ENCODE data around the gene FGD4. TPM values are rescaled to one million over a fixed set of nuclear protein-coding genes. Genes with fewer than 3 reads are reported as not detected.

Gene FGD4
- total and polyA plus RNA-seq, 7 donors: 7.8 to 19.1 (median 11.3) TPM

- no peaks in the 10 kb centered on the region for H3K36me3 ChIP-seq
- TF ChIP-seq CTCF (IDR thresholded peaks at IDR 0.05) (no peak), POLR2A (IDR thresholded peaks at IDR 0.05) (no peak), EP300 (IDR thresholded peaks at IDR 0.05) (no peak), POLR2AphosphoS5 (IDR thresholded peaks at IDR 0.05) (no peak)
Measured at GRCh38 chr12:32546272-32546671, 146.9 kb downstream of the FGD4 start.

GRCh38 chr12:32548691-32549281 is 149.4 kb downstream of the FGD4 start:
- no peaks in the 10 kb centered on the region for H3K36me3 ChIP-seq
- intact Hi-C loops (cut with DNase I): no loop called here
- DNase-seq: no peak
- H3K27me3 ChIP-seq: no peaks in the 10 kb centered on the region
- peak overlapping the region; percentile 27 to 63 (median 44) for H3K27ac ChIP-seq
- TF ChIP-seq POLR2AphosphoS5 (IDR thresholded peaks at IDR 0.05): no peak
- no peak for TF ChIP-seq CTCF (IDR thresholded peaks at IDR 0.05)
- no peak for TF ChIP-seq POLR2A (IDR thresholded peaks at IDR 0.05)
- TF ChIP-seq EP300 (IDR thresholded peaks at IDR 0.05): no peak
- no peaks in the 10 kb centered on the region for H3K9me3 ChIP-seq
- peaks cover 0 to 13% (median 9%) of the 10 kb centered on the region in 4 donors for H3K4me1 ChIP-seq
- no peak overlapping the region for H3K4me3 ChIP-seq
- 78 to 79% methylated on average over 6 of the region's 6 CpGs for WGBS, 2 donors

More at GRCh38 chr12:32546272-32546671, 146.9 kb downstream of the FGD4 start:
- H3K9me3 ChIP-seq: no peaks in the 10 kb centered on the region
- no peak for DNase-seq
- no peak overlapping the region for H3K27ac ChIP-seq
- H3K4me1 ChIP-seq: peaks cover 0 to 17% (median 15%) of the 10 kb centered on the region in 4 donors
- intact Hi-C loops (cut with DNase I): no loop called here
- 63 to 77% methylated on average over 2 of the region's 2 CpGs for WGBS, 2 donors
- H3K27me3 ChIP-seq: no peaks in the 10 kb centered on the region
- H3K4me3 ChIP-seq: no peak overlapping the region

GRCh38 chr12:32549675-32550079 is 150.3 kb downstream of the FGD4 start:
- DNase-seq: no peak
- WGBS, 2 donors: 64 to 76% methylated on average over 8 of the region's 8 CpGs
- H3K36me3 ChIP-seq: no peaks in the 10 kb centered on the region
- H3K27me3 ChIP-seq: no peaks in the 10 kb centered on the region
- intact Hi-C loops (cut with DNase I): no loop called here
- H3K4me1 ChIP-seq: peaks cover 0 to 13% (median 9%) of the 10 kb centered on the region in 4 donors
- peak overlapping the region; percentile 27 to 63 (median 44) for H3K27ac ChIP-seq
- TF ChIP-seq CTCF (IDR thresholded peaks at IDR 0.05) (no peak), POLR2A (IDR thresholded peaks at IDR 0.05) (no peak), EP300 (IDR thresholded peaks at IDR 0.05) (no peak), POLR2AphosphoS5 (IDR thresholded peaks at IDR 0.05) (no peak)
- H3K9me3 ChIP-seq: no peaks in the 10 kb centered on the region
- H3K4me3 ChIP-seq: no peak overlapping the region

GRCh38 chr12:32551058-32551457 is 151.7 kb downstream of the FGD4 start:
- DNase-seq: no peak
- H3K4me1 ChIP-seq: peaks cover 0 to 13% (median 9%) of the 10 kb centered on the region in 4 donors
- WGBS, 2 donors: 95 to 96% methylated on average over 2 of the region's 2 CpGs
- TF ChIP-seq POLR2AphosphoS5 (IDR thresholded peaks at IDR 0.05) (no peak), POLR2A (IDR thresholded peaks at IDR 0.05) (no peak), CTCF (IDR thresholded peaks at IDR 0.05) (no peak), EP300 (IDR thresholded peaks at IDR 0.05) (no peak)
- H3K27me3 ChIP-seq: no peaks in the 10 kb centered on the region
- no peak overlapping the region for H3K4me3 ChIP-seq
- no peaks in the 10 kb centered on the region for H3K9me3 ChIP-seq
- no peaks in the 10 kb centered on the region for H3K36me3 ChIP-seq
- H3K27ac ChIP-seq: no peak overlapping the region
- intact Hi-C loops (cut with DNase I): no loop called here

GRCh38 chr12:32558903-32559302 is 159.5 kb downstream of the FGD4 start:
- DNase-seq: no peak
- TF ChIP-seq CTCF (IDR thresholded peaks at IDR 0.05) (no peak), POLR2A (IDR thresholded peaks at IDR 0.05) (no peak), EP300 (IDR thresholded peaks at IDR 0.05) (no peak), POLR2AphosphoS5 (IDR thresholded peaks at IDR 0.05) (no peak)
- H3K27me3 ChIP-seq: no peaks in the 10 kb centered on the region
- H3K9me3 ChIP-seq: no peaks in the 10 kb centered on the region
- no peaks in the 10 kb centered on the region for H3K36me3 ChIP-seq
- H3K27ac ChIP-seq: peak overlapping the region in 3 of 4 donors; percentile 4 to 19 (median 4)
- WGBS, 2 donors: 54 to 66% methylated on average over 1 of the region's 1 CpG
- peaks cover 0 to 14% (median 2%) of the 10 kb centered on the region in 4 donors for H3K4me1 ChIP-seq
- no peak overlapping the region for H3K4me3 ChIP-seq
- intact Hi-C loops (cut with DNase I): no loop called here
